Endodermal cell (in vitro differentiated cells): ENCODE results near the gene KRT2. TPM values are rescaled to one million over a fixed set of nuclear protein-coding genes. Genes with fewer than 3 reads are reported as not detected.

ENCODE experiments used
- DNase-seq: peaks from one replicate; pipeline ENCODE4 v3.0.0-alpha.2; 2017
- H3K27ac ChIP-seq: 2 replicates; pipeline ENCODE4 v1.5.1; 2013; ENCODE audit warnings: mild to moderate bottlenecking, low read depth, low read length, moderate library complexity
- H3K27me3 ChIP-seq: 2 replicates; pipeline ENCODE4 v1.6.1; 2013; ENCODE audit warnings: mild to moderate bottlenecking, low read length, moderate library complexity; ENCODE audit not compliant: insufficient read depth, control insufficient read depth, poor library complexity, severe bottlenecking
- H3K36me3 ChIP-seq: 2 replicates; pipeline ENCODE4 v1.7.0; 2013; ENCODE audit warnings: mild to moderate bottlenecking, low read length, moderate library complexity; ENCODE audit not compliant: control insufficient read depth, insufficient read depth
- H3K4me1 ChIP-seq: one replicate; pipeline ENCODE4 v1.7.0; 2013; ENCODE audit warnings: low read length; ENCODE audit not compliant: control insufficient read depth, insufficient read depth
- H3K4me3 ChIP-seq: 2 replicates; pipeline ENCODE4 v1.5.1; 2013; ENCODE audit warnings: mild to moderate bottlenecking, low read length, moderate library complexity
- H3K9ac ChIP-seq: 2 replicates; pipeline ENCODE4 v1.6.1; 2013; ENCODE audit warnings: mild to moderate bottlenecking, low read length, moderate library complexity; ENCODE audit not compliant: poor library complexity, severe bottlenecking; ENCODE audit errors: extremely low read depth
- H3K9me3 ChIP-seq: 2 replicates; pipeline ENCODE4 v1.6.1; 2013; ENCODE audit warnings: mild to moderate bottlenecking, low read length, moderate library complexity; ENCODE audit not compliant: control insufficient read depth
- H3K27ac Mint-ChIP-seq: 2 replicates; pipeline ENCODE4 v1.8.0; 2020; ENCODE audit warnings: mixed read lengths
- H3K27me3 Mint-ChIP-seq: 2 replicates; pipeline ENCODE4 v1.8.0; 2021; ENCODE audit warnings: mild to moderate bottlenecking, mixed read lengths; ENCODE audit not compliant: insufficient read depth
- H3K36me3 Mint-ChIP-seq: 2 replicates; pipeline ENCODE4 v1.8.0; 2020; ENCODE audit warnings: low read depth, mixed read lengths
- H3K4me1 Mint-ChIP-seq: 2 replicates; pipeline ENCODE4 v1.8.0; 2020; ENCODE audit warnings: mixed read lengths
- H3K4me3 Mint-ChIP-seq: 2 replicates; pipeline ENCODE4 v1.8.0; 2020; ENCODE audit warnings: mild to moderate bottlenecking, moderate library complexity, mixed read lengths
- H3K9me3 Mint-ChIP-seq: 2 replicates; pipeline ENCODE4 v1.8.0; 2020; ENCODE audit warnings: mild to moderate bottlenecking, mixed read lengths
- WGBS, 2 experiments: methylation state at CpG; one replicate each; pipeline versions ENCODE4 v1.1.5 to v1.1.7; 2013; ENCODE audit warnings: missing lambda C conversion rate in 2 of 2, mixed read lengths in 1 of 2; ENCODE audit not compliant: insufficient coverage in 1 of 2, insufficient read length in 1 of 2; 5-methylcytosine and 5-hydroxymethylcytosine counted together
- total RNA-seq, 2 donors: library from RNA; stranded (reverse); fragmentation: NEBNext Ultra II Directional in 1 of 2; extraction: Animal tissue kit (Norgen Biotek cat#: 25700) in 1 of 2; gene quantifications; 2 replicates in 1 of 2; 3 replicates in 1 of 2; pipeline ENCODE4 v1.2.1, GENCODE V29; 2021
- TF ChIP-seq, protein P1 (sequence below): fragments of 200-600 bp; sonication (generic); conservative IDR thresholded peaks from 2 replicates; pipeline ENCODE4 v1.5.0; 2021; ENCODE audit warnings: antibody characterized with exemption, mild to moderate bottlenecking

KRT2 gene
- total RNA-seq, 2 donors from 2014 or later: not detected

DNA sequence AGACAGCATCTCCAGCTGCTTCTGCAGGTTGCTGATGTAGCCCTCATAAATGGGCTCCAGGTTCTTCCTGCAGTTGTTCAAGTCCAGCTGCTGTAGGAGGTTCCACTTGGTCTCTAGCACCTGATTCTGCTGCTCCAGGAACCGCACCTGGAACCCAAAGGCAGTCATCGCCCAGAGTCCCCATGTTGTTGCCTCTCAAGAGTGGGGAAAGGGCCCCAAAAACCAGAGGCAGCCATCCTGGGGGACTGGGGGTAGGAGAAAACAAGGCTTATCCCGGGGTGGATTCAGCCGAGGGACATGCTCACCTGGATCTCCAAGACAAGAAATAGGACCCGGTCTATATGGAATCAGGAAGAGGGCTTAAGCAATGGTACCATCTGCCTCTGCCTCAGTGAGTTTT is 53.0 kb downstream of the KRT2 start:
- no peaks in the 10 kb centered on the region for H3K36me3 Mint-ChIP-seq
- H3K9me3 Mint-ChIP-seq: no peaks in the 10 kb centered on the region
- no peaks in the 10 kb centered on the region for H3K36me3 ChIP-seq
- H3K9me3 ChIP-seq: no peaks in the 10 kb centered on the region
- peaks cover 62% of the 10 kb centered on the region for H3K27me3 Mint-ChIP-seq
- no peak overlapping the region for H3K9ac ChIP-seq
- 89 to 90% methylated on average over 3 to 5 of the region's 5 CpGs for WGBS, 2 experiments
- no peak overlapping the region for H3K4me3 ChIP-seq
- peak; percentile 24 for DNase-seq
- H3K4me3 Mint-ChIP-seq: no peak overlapping the region
- no peak overlapping the region for H3K27ac ChIP-seq
- TF ChIP-seq, protein P1, sequence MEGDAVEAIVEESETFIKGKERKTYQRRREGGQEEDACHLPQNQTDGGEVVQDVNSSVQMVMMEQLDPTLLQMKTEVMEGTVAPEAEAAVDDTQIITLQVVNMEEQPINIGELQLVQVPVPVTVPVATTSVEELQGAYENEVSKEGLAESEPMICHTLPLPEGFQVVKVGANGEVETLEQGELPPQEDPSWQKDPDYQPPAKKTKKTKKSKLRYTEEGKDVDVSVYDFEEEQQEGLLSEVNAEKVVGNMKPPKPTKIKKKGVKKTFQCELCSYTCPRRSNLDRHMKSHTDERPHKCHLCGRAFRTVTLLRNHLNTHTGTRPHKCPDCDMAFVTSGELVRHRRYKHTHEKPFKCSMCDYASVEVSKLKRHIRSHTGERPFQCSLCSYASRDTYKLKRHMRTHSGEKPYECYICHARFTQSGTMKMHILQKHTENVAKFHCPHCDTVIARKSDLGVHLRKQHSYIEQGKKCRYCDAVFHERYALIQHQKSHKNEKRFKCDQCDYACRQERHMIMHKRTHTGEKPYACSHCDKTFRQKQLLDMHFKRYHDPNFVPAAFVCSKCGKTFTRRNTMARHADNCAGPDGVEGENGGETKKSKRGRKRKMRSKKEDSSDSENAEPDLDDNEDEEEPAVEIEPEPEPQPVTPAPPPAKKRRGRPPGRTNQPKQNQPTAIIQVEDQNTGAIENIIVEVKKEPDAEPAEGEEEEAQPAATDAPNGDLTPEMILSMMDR: no peak
- H3K4me1 Mint-ChIP-seq: peaks cover 6% of the 10 kb centered on the region
- no peaks in the 10 kb centered on the region for H3K4me1 ChIP-seq
- peaks cover 23% of the 10 kb centered on the region for H3K27me3 ChIP-seq
- H3K27ac Mint-ChIP-seq: no peak overlapping the region

Other genes starting within 250 kb of the KRT2 start
- not detected for gene KRT82, start 245.9 kb downstream of the KRT2 start, total RNA-seq
- gene KRT75, start 217.8 kb downstream of the KRT2 start, total RNA-seq: not detected
- gene KRT6B, start 200.1 kb downstream of the KRT2 start, total RNA-seq: not detected
- not detected for gene KRT6C, start 178.4 kb downstream of the KRT2 start, total RNA-seq
- gene KRT6A, start 159.0 kb downstream of the KRT2 start, total RNA-seq: not detected
- gene KRT5, start 131.8 kb downstream of the KRT2 start, total RNA-seq: not detected
- not detected for gene KRT71, start 99.1 kb downstream of the KRT2 start, total RNA-seq
- not detected for gene KRT74, start 78.4 kb downstream of the KRT2 start, total RNA-seq
- gene KRT72, start 50.7 kb downstream of the KRT2 start, total RNA-seq: not detected
- gene KRT73, start 33.7 kb downstream of the KRT2 start, total RNA-seq: not detected
- not detected for gene KRT1, start 28.2 kb upstream of the KRT2 start, total RNA-seq
- not detected for gene KRT77, start 51.3 kb upstream of the KRT2 start, total RNA-seq
- gene KRT76, start 125.1 kb upstream of the KRT2 start, total RNA-seq: not detected
- gene KRT3, start 143.9 kb upstream of the KRT2 start, total RNA-seq: not detected
- not detected for gene KRT4, start 161.9 kb upstream of the KRT2 start, total RNA-seq
- not detected for gene KRT79, start 182.1 kb upstream of the KRT2 start, total RNA-seq
- not detected for gene KRT78, start 196.8 kb upstream of the KRT2 start, total RNA-seq